ENCODE measurements around the gene OR2W1.

The OR2W1 gene, protein sequence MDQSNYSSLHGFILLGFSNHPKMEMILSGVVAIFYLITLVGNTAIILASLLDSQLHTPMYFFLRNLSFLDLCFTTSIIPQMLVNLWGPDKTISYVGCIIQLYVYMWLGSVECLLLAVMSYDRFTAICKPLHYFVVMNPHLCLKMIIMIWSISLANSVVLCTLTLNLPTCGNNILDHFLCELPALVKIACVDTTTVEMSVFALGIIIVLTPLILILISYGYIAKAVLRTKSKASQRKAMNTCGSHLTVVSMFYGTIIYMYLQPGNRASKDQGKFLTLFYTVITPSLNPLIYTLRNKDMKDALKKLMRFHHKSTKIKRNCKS

GRCh38 chr6:29045075-29045474, at the start of gene OR2W1:
Gene OR2W1, minus strand, starts transcription at chr6:29045175. Its CDS starts 0 bp downstream, at chr6:29045175.
- no peak for DNase-seq

DNA sequence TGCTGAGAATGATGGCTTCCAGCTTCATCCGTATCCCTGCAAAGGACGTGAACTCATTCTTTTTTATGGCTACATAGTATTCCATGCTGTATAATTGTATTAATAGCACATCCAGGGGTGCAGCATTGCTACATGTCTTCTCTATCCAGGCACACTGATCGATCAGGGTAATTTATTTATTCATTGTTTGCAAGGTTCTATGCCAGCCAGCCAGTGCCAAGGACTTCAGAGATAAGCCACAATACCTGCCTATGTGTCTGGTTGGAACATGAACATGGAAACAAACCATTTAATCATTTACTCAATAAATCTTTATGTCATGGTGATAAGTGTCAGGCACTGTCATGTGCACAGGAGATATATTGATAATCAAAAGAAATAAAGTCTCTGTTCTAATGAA, 48.0 kb upstream of the OR2W1 start:
- no peak for DNase-seq

GRCh38 chr6:29087213-29087612, 42.2 kb upstream of the OR2W1 start, which contains the start of gene OR2B3:
Gene OR2B3, minus strand, starts transcription at chr6:29087313. Its CDS starts 65 bp downstream, at chr6:29087248.
- no peak for DNase-seq

GRCh38 chr6:29082457-29082856, 37.5 kb upstream of the OR2W1 start:
- DNase-seq = no peak

- DNase-seq = no peak
These were observed 36.3 kb upstream of the OR2W1 start for GRCh38 chr6:29081312-29081711.

GRCh38 chr6:29079203-29079602, 34.2 kb upstream of the OR2W1 start:
- no peak for DNase-seq

DNA sequence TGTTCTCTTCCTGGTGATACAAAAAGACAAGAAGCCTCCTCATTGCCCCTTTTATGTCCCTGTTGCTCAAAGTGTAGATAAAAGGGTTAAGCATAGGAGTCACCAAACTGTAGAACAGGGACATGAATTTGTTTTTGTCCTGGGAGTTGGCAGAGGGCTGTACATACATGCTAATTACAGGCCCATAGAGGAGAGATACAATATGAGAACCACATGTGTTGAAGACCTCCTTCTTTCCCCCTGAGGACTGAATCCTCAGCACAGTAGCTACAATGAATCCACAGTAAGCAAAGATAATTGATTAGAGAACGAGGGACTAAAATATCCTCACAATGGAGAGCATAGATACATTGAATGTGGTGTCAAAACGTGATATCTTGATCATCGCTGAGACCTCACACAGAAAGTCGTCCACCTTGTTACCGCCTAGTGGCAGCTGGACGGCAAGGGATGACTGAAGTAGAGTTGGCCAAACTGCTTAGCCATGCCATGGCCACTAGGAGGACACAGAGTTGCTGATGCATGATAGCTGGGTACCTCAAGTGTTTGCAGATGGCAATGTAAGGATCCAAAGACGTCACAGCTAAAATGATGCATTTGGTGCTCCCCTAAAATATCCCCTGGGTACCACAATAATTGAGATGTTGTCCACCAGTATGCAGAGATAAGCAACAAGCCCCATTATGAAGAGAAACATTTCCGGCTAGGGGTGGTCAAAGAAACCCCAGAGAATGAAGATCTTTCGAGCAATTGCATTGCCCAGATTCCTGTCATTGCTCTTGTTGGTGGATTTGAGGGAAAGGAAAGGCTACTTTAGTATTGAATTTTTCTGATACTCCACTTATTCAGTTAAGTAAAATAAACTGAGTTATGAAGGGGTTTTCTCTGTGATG, 27.1 kb upstream of the OR2W1 start:
- DNase-seq = no peak

- no peak for DNase-seq
These were observed 6.7 kb upstream of the OR2W1 start for GRCh38 chr6:29051680-29052079.

DNA sequence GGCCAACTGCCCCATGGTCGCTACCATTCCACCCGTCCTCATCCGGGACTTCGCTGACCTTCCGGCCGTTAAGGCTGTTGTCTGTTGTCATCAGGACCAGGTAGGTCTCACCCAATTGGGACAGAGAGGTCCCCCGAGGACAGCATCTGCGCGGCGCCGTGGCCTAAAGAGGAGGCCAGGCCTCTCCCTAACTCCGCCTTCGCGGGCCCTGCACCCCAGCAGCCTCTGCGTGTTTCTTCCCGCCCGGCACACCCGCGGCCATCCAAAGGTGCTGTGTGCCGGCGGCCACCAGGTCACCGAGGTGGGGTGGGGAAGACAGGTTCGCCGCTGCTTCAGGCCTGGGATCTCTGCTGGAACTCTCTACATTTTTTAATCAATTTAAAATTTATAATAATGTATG, 9.0 kb downstream of the OR2W1 start:
- no peak for DNase-seq

DNA sequence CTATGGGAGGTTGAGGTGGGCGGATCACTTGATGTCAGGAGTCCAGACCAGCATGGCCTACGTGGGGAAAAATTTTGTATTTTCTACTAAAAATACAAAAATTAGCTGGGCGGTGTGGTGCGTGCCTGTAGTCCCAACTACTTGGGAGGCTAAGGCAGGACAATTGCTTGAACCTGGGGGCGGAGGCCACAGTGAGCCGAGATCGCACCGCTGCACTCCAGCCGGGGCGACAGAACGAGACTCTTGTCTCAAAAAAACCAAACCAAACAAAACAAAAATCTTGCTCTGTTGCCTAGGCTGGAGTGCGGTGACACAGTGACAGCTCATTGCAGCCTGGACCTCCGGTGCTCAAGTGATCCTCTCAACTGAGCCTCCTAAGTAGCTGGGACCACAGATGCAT, 16.2 kb downstream of the OR2W1 start:
- no peak for DNase-seq

DNA sequence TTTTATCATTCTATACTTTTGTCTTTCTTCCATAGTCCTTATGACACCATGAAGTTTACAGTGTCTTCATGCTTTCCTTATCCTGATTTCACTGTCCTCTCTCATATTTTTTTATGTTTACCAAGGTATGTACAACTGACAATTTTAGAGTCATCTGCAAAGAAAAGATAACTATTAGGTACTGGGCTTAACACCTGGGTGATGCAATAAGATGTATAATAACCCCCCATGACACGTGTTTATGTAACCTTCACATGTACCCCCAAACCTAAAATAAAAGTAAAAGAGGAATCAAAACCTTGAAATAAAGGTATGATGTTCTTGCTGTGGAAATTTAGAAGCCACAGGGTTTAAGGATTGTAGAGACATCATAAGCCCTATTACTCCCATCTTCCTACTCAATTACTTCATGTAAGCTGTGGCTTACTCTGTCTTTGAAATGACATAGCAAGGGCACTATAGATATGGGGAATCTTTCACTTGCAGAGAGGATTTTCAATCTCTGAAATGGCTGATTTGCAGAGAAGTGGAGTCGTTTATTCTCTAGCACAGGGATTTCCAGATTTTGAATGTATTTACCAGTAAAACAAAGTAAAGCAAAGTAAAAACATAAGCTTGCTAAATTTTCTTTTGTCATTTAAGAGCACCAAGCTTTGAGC, 18.9 kb downstream of the OR2W1 start:
- DNase-seq = no peak

GRCh38 chr6:29021434-29021833, 23.5 kb downstream of the OR2W1 start:
- no peak for DNase-seq

DNA sequence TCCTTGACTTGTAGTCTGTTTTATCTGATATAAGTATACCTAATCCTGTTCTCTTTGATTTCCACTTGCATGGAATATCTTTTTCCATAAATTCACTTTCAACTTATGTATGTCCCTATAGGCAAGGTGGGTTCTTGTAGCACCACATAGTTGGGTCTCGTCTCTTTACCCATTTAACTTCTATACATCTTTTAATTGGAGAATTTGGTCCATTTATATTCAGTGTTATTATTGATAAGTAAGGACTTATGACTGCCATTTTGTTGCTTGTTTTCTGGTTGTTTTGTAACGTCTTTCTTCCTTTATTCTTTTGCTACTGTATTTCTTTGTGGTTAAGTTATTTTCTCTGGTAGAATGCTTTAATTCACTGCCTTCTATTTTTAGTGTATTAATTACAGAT, 25.3 kb downstream of the OR2W1 start:
- no peak for DNase-seq

DNA sequence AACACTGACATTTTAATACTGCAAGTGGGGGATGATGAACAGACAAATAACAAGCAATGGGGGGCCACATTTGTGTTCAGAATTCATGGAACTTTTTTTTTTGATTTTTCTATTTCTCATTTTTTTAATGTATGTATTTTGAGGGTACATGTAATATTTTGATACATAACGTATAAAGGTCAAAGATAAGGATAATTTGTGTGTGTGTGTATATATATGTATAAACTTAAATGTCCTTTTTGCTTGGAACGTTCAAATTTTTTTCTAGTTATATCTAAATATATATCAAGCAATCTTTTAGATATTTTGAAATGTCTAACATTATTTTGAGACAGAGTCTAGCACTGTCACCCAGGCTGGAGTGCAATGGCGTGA, 27.6 kb downstream of the OR2W1 start:
- DNase-seq = no peak

GRCh38 chr6:29016559-29017427, 28.2 kb downstream of the OR2W1 start:
- peak; percentile 81 to 89 for DNase-seq

- DNase-seq = peak in 1 of 2 donors; percentile 5
These were observed 30.0 kb downstream of the OR2W1 start for GRCh38 chr6:29014729-29015608.

- peak; percentile 20 to 55 for DNase-seq
These were observed 33.7 kb downstream of the OR2W1 start for GRCh38 chr6:29011276-29011734.

DNA sequence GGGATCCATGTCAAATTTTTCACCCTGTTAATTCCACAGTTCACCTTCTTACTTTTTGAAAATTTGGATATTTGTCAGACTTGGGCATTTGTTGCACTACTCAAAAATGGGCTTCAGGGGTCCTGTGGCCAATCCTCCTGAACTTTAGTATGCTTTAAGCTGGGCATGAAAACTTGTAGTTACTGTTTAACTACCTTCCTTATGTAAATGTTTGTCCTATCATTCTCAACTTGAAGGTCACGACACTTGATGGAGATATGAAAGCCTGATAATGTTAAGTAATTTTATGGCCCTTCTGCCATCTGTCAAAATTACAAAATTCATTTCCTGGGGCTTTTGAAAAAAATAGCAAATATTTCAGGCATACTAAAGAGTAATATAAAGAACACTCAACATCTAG, 35.6 kb downstream of the OR2W1 start:
- no peak for DNase-seq

DNA sequence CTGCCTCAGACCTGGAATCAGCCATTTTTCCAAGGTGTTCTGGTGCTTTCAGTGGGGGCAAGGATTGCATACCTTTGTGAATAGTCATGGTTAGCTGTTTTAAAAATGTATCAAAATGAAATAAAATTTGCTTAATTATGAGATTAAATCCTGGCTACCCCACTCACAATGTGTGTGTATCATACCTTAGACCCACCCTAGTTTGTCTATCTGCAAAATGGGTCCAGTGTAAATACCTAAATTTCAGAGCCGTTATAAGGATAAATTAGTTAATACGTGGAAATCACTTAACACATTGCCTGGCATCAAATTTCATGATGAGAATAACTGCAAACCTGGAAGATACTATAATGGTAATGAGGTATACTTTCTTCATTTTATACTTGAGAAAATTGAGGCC, 36.9 kb downstream of the OR2W1 start:
- no peak for DNase-seq

DNA sequence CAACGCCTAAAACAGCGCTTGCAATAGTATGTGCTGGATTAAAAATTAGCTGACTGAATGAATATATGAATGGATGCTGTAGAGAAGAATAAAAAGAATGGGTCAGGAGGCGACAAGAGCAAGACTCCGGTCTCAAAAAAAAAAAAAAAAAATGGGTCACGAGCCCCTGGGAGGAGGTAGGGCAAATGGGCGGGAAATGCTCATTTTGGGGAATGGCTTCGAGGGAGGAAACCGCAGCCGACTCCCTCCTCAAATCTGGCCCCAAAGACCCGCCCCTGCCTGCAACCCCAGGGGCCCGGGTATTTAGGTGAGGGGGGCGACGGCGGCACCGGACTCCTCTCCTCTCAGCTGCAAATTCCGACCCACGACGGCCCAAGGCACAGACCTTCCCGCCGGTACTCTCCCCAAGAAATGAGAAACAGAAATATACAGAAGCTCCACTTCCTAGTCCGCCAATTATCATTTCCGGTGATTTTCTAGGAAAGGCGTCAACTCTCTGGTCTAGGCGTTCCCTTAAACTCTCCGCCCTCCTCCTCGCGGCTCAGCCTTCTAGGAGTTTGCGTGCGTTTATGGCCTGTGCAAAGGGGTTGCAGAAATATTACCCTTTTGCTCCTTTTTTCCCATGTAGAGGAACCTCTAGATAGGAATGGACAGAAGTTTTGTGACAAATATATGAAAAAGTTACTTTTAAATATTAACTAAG, 39.6 kb downstream of the OR2W1 start, which contains the start of gene ZNF311:
Gene ZNF311 (minus strand): TSS at position 133 of the 703 bp plus-strand sequence. CDS start 1,361 bp downstream, outside the sequence.
- peak; percentile 46 to 68 for DNase-seq

Data from CD4-positive, alpha-beta T cell treated with Interferon alpha-2 for 1 hour (primary cell).